ENCODE results near the gene PLEKHB1.
"Not testable (repeated sequence)": the region's sequence is repeated elsewhere in the genome, so short reads cannot be mapped to it uniquely, and the experiment has no call there.

Gene PLEKHB1

GRCh38 chr11:73671701-73672100, 25.3 kb downstream of the PLEKHB1 start:
- no peak for DNase-seq

GRCh38 chr11:73676552-73676951, 30.2 kb downstream of the PLEKHB1 start:
- not testable (repeated sequence) for DNase-seq

- DNase-seq, result no peak
Observed at GRCh38 chr11:73680687-73681086, 34.3 kb downstream of the PLEKHB1 start.

- DNase-seq, result no peak
Observed at GRCh38 chr11:73693899-73694525, 47.6 kb downstream of the PLEKHB1 start.

- DNase-seq, result no peak
Observed at GRCh38 chr11:73705053-73705452, 58.7 kb downstream of the PLEKHB1 start.

GRCh38 chr11:73710964-73711363, 64.6 kb downstream of the PLEKHB1 start:
- no peak for DNase-seq

Measured in anterior cingulate cortex (tissue), 58 donors.